Neural progenitor cell (in vitro differentiated cells): ENCODE measurements around the gene EXO1. TPM values are rescaled to one million over a fixed set of nuclear protein-coding genes. Genes with fewer than 3 reads are reported as not detected.

Experiments used
- DNase-seq: peaks from one replicate; pipeline ENCODE4 v3.0.0-alpha.2; 2016; ENCODE audit warnings: low spot score
- H2AFZ ChIP-seq: fragments of 200-600 bp; sonication (generic); replicated peaks from 2 replicates; pipeline ENCODE4 v1.6.1; 2016; ENCODE audit warnings: antibody characterized with exemption
- H3F3A ChIP-seq: fragments of 200-600 bp; sonication (generic); 2 replicates; pipeline ENCODE4 v1.6.1; 2016; ENCODE audit warnings: antibody characterized with exemption, low read depth
- H3K27ac ChIP-seq: fragments of 200-600 bp; sonication (generic); 2 replicates; pipeline ENCODE4 v1.5.1; 2016; ENCODE audit warnings: mild to moderate bottlenecking
- H3K27me3 ChIP-seq: fragments of 200-600 bp; sonication (generic); 2 replicates; pipeline ENCODE4 v1.6.1; 2016; ENCODE audit warnings: mild to moderate bottlenecking, moderate library complexity
- H3K36me3 ChIP-seq: fragments of 200-600 bp; sonication (generic); 2 replicates; pipeline ENCODE4 v1.5.1; 2016
- H3K4me1 ChIP-seq: fragments of 200-600 bp; sonication (generic); 2 replicates; pipeline ENCODE4 v1.6.1; 2016; ENCODE audit warnings: mixed run types
- H3K4me2 ChIP-seq: fragments of 200-600 bp; sonication (generic); 2 replicates; pipeline ENCODE4 v1.6.1; 2016
- H3K4me3 ChIP-seq: fragments of 200-600 bp; sonication (generic); 2 replicates; pipeline ENCODE4 v1.5.1; 2016
- H3K79me2 ChIP-seq: fragments of 200-600 bp; sonication (generic); 2 replicates; pipeline ENCODE4 v1.6.1; 2016; ENCODE audit warnings: low read depth
- H3K9ac ChIP-seq: fragments of 200-600 bp; sonication (generic); 2 replicates; pipeline ENCODE4 v1.6.1; 2016
- H3K9me3 ChIP-seq: fragments of 200-600 bp; sonication (generic); 2 replicates; pipeline ENCODE4 v1.5.1; 2016; ENCODE audit warnings: low read depth
- H4K20me1 ChIP-seq: fragments of 200-600 bp; sonication (generic); 2 replicates; pipeline ENCODE4 v1.6.1; 2016; ENCODE audit warnings: low read depth
- H3K27ac Mint-ChIP-seq: 3 replicates; pipeline ENCODE4 v1.8.0; 2021; ENCODE audit warnings: mixed read lengths
- H3K27me3 Mint-ChIP-seq: 2 replicates; pipeline ENCODE4 v1.8.0; 2022; ENCODE audit warnings: low read depth, mild to moderate bottlenecking, inconsistent platforms, moderate library complexity, mixed read lengths; ENCODE audit not compliant: insufficient read depth
- H3K36me3 Mint-ChIP-seq: 3 replicates; pipeline ENCODE4 v1.8.0; 2021; ENCODE audit warnings: mixed read lengths
- H3K4me1 Mint-ChIP-seq: 3 replicates; pipeline ENCODE4 v1.8.0; 2021; ENCODE audit warnings: mixed read lengths
- H3K4me3 Mint-ChIP-seq: 3 replicates; pipeline ENCODE4 v1.8.0; 2021; ENCODE audit warnings: mild to moderate bottlenecking, moderate library complexity, mixed read lengths
- H3K9me3 Mint-ChIP-seq: 3 replicates; pipeline ENCODE4 v1.8.0; 2020; ENCODE audit warnings: mixed read lengths
- CTCF ChIP-seq: fragments of 200-600 bp; sonication (generic); IDR thresholded peaks from 2 replicates; pipeline ENCODE4 v1.5.1; 2017; ENCODE audit warnings: antibody characterized with exemption, mild to moderate bottlenecking
- EZH2 ChIP-seq: fragments of 200-600 bp; sonication (generic); IDR thresholded peaks from 2 replicates; pipeline ENCODE4 v1.6.1; 2017; ENCODE audit warnings: antibody characterized with exemption, mild to moderate bottlenecking, moderate library complexity
- EZH2phosphoT487 ChIP-seq: fragments of 200-600 bp; sonication (generic); IDR thresholded peaks from 2 replicates; pipeline ENCODE4 v1.6.1; 2017; ENCODE audit warnings: antibody characterized with exemption
- total RNA-seq: library from RNA; depleted of rRNA; stranded (reverse); fragments of >200 nt; gene quantifications from 2 replicates; pipeline ENCODE4 v1.2.3, GENCODE V29; 2015; ENCODE audit warnings: low replicate concordance

Gene EXO1
- total RNA-seq, 1 donor from 2014 or later, result 54.8 TPM

GRCh38 chr1:241844593-241844992 lies 3.4 kb upstream of the EXO1 start:
- Histone ChIP-seq H3K27ac (no peak overlapping the region), H3K27me3 (no peaks in the 10 kb centered on the region), H3K4me2 (no peak overlapping the region), H3K9me3 (no peaks in the 10 kb centered on the region), H3K36me3 (no peaks in the 10 kb centered on the region), H3K79me2 (peaks cover 15% of the 10 kb centered on the region), H2AFZ (no peak overlapping the region), H3K4me1 (peaks cover 15% of the 10 kb centered on the region), H3F3A (peaks cover 13% of the 10 kb centered on the region), H3K4me3 (no peak overlapping the region), H4K20me1 (peaks cover 8% of the 10 kb centered on the region), H3K9ac (no peak overlapping the region)
- DNase-seq, result no peak
- TF ChIP-seq CTCF, result no peak
- TF ChIP-seq EZH2phosphoT487, result no peak
- no peak for TF ChIP-seq EZH2
- Mint-ChIP-seq H3K4me1 (peaks cover 21% of the 10 kb centered on the region), H3K4me3 (no peak overlapping the region), H3K36me3 (peaks cover 2% of the 10 kb centered on the region), H3K9me3 (no peaks in the 10 kb centered on the region), H3K27ac (no peak overlapping the region), H3K27me3 (peaks cover 7% of the 10 kb centered on the region)

- no peak for DNase-seq
- peaks cover 22% of the 10 kb centered on the region for H3K4me1 Mint-ChIP-seq
- no peak overlapping the region for H3K27ac Mint-ChIP-seq
- H3K27ac ChIP-seq, result no peak overlapping the region
- peaks cover 5% of the 10 kb centered on the region for H3K36me3 ChIP-seq
- H3F3A ChIP-seq, result peaks cover 13% of the 10 kb centered on the region
- no peak overlapping the region for H3K4me3 Mint-ChIP-seq
- H3K36me3 Mint-ChIP-seq, result peaks cover 2% of the 10 kb centered on the region
- peak overlapping the region; percentile 99 for H2AFZ ChIP-seq
- peaks cover 7% of the 10 kb centered on the region for H3K27me3 Mint-ChIP-seq
- H3K27me3 ChIP-seq, result no peaks in the 10 kb centered on the region
- no peaks in the 10 kb centered on the region for H3K9me3 ChIP-seq
- H3K4me1 ChIP-seq, result peaks cover 16% of the 10 kb centered on the region
- TF ChIP-seq CTCF, result no peak
- TF ChIP-seq EZH2phosphoT487, result no peak
- no peak for TF ChIP-seq EZH2
- no peaks in the 10 kb centered on the region for H3K9me3 Mint-ChIP-seq
- H3K79me2 ChIP-seq, result peaks cover 32% of the 10 kb centered on the region
- no peak overlapping the region for H3K4me2 ChIP-seq
- no peak overlapping the region for H3K4me3 ChIP-seq
- peaks cover 8% of the 10 kb centered on the region for H4K20me1 ChIP-seq
- no peak overlapping the region for H3K9ac ChIP-seq
Measured at GRCh38 chr1:241846375-241846774, 1.6 kb upstream of the EXO1 start.

GRCh38 chr1:241846862-241847539 lies 1.0 kb upstream of the EXO1 start:
- Mint-ChIP-seq H3K36me3 (peaks cover 2% of the 10 kb centered on the region), H3K27ac (peak overlapping the region; percentile 98), H3K4me1 (peaks cover 22% of the 10 kb centered on the region), H3K4me3 (peak overlapping the region; percentile 99), H3K9me3 (no peaks in the 10 kb centered on the region), H3K27me3 (peaks cover 7% of the 10 kb centered on the region)
- Histone ChIP-seq H3K9ac (no peak overlapping the region), H3K9me3 (no peaks in the 10 kb centered on the region), H4K20me1 (peaks cover 8% of the 10 kb centered on the region), H3F3A (peaks cover 13% of the 10 kb centered on the region), H3K79me2 (peaks cover 35% of the 10 kb centered on the region), H3K4me2 (peak overlapping the region; percentile 96), H2AFZ (peak overlapping the region; percentile 99), H3K4me1 (peaks cover 16% of the 10 kb centered on the region), H3K36me3 (peaks cover 8% of the 10 kb centered on the region), H3K4me3 (peak overlapping the region; percentile 98), H3K27me3 (no peaks in the 10 kb centered on the region), H3K27ac (no peak overlapping the region)
- TF ChIP-seq EZH2, result no peak
- TF ChIP-seq CTCF, result no peak
- no peak for TF ChIP-seq EZH2phosphoT487
- DNase-seq, result no peak
